ENCODE measurements around the gene WWOX.

The WWOX gene

GRCh38 chr16:78368121-78369102 lies 269.0 kb downstream of the WWOX start:
- DNase-seq: no peak

DNA sequence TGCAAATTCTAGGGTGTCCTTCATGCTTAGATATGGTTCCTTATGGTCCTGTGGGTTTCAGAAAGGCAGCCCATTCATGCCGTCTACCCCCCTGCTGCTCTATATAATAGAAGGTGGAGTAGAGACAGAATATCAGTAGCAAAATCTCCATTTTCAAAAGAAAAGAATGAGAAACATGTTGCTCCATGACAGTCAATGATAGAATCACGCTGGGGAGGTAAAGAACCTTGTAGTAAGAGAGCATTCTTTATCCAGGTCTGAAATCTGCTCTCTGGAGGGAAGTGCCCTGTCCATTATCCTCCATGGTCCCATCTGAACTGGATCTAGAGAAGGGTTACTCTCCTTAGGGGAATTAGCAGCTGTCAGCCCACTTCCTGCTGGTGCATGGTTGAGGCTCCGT lies 272.8 kb downstream of the WWOX start:
- no peak for DNase-seq

DNA sequence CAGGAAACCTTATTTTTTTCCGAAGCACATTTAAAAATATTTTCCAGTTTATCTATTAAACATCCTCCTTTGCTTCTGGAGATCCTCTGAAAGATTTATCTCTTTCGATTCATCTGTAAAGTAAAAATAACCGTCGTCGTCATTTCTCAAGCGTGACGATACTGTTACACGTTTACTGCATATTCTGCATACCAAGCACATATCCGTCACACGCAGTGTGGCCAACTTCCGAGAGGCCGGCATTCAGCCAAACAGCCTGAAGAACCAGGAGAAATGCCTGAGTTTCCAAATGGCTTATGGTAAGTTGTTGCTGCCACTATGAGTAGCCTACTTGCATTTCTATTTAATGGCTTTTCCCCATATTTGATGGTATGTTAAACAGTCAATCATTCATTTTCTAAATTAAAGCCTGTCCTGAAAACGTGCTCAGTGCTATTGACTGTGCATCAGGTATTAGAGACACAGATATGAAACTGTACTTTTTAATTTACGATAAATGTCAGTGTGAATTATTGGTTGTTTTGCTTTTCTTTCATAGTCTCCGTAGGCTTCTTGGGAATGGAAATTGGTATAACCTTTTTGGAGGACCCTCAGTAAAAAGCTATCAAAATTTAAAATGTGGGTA lies 275.7 kb downstream of the WWOX start:
- no peak for DNase-seq

- DNase-seq: no peak
These were observed 277.0 kb downstream of the WWOX start for GRCh38 chr16:78376452-78376851.

DNA sequence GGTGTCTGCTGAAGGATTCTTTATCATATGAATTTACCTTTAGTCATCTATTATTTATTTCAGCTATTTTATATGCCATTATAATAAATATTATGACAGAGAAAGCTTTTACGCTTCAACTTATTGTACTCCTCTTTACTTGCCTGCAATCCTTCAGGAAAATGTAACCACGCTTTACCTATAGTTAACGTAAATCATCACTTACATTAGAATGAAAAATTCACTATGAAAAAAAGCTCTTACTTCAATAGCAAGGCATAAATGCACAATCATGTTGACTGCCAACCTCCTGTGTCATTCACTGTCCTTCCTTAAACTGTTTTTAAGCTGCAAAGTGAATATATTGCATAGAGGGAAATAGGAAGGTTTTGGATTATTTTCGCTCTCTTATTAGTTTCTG lies 277.9 kb downstream of the WWOX start:
- DNase-seq: no peak

- DNase-seq: no peak
These were observed 281.6 kb downstream of the WWOX start for GRCh38 chr16:78381060-78381459.

GRCh38 chr16:78383118-78383517 lies 283.7 kb downstream of the WWOX start:
- no peak for DNase-seq

GRCh38 chr16:78385086-78385805 lies 285.8 kb downstream of the WWOX start:
- no peak for DNase-seq

GRCh38 chr16:78386557-78387324 lies 287.3 kb downstream of the WWOX start:
- DNase-seq: no peak

DNA sequence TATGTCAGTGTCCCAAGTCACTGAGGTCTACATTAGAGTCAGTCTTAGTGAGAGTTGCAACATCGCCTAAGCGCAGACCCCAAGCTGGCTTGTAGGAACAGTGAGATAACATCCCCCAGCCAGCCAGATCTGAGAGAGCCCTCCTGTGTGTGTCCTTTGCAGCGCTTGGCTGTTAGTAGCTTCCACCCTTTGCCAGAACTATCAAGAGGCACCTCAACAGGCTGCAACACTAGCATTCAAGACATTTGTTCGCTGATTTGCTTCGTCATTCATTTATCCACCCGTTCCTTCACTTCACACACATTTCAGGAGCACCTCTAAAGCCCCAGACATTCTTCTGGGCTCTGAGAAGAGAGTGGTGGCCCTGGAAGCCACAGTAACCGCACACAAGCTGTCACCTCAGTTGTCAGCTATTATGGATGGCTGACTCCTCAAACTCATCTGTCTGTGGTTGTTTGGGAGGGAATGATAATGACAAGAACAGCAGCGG lies 289.6 kb downstream of the WWOX start:
- no peak for DNase-seq

DNA sequence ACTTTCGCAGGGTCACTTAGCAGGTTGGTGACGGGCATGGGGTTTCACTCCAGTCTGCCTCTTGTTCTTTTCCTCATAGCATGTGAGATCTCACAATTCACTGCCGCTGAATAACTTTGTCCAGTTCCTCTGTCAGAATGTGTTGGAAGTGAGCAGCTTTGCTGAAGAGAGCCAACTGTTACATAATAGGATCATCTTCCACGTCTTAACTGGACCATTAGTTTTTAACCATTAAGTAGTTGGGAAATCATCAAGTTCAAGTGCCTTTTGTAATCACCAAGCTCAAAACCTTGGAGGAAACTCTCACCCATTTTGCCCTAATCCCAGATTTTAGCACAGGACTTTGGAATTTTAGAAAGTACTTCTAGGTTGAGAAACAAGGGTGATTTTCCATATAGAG lies 290.6 kb downstream of the WWOX start:
- DNase-seq: no peak

DNA sequence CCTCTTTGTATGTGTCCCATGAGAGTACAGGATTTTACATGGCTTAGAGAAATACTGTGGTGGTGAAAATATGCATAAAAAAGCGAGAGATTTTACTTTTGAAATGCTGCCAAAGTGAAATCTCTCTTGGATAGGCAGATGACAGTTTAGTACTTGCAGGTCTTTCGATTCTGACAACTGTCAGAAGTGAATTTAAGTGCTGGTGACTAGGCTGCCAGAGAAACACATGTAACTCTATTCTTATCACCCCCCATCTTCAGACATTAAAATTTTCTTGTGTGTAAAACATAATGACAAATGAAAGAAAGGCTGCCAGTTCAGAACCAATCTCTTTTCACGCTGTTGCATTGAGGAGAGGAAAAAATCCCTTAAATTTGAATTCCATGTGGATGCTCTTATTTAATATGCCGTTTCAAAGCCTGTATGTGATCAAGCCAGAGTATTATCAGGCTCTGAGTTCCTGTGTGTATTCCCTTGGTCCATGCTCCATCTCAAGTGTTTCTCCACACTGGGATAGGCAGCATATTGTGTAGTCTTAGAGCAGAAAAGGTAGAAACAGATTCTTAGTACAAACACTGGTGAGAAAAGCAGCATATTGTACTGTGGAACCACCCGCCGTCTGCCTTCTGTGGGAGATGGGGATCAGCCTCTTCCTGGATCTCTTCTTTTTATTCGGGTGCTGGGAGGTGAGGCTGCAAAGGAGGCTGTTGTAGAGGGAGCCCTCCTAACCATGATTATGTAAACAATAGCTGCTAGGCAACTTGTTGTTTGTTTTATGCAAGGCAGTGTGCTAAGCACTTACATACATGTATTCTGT lies 291.3 kb downstream of the WWOX start:
- no peak for DNase-seq

DNA sequence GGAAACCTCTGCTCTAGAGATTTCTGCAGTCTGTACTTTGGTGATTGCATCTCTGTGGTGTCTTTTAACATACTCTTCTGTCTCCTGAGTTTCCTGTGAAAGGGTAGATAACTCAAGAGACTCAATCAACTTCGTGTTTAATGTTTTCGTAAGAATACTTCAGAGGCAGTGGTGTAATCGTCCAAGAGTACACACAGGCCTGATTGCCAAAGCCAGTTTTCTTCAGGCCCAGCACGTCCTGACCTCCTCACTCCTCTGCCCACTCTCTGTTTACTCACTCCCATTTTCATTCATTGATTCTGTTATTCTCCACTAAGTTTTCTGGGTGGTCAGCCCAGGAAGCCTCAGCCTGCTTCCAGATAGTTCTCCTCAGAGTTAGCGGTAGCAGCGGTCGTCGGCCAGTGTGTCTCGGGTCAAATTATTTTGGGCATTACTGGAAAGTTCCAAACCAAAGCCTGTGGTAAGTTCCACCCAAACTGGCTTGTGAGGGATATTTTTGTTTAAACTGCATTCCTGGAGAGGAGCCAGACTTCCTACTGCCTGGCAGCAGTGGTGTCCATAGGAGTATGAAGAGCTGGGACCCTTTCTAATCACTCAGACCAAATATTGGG lies 293.2 kb downstream of the WWOX start:
- DNase-seq: no peak

GRCh38 chr16:78395035-78395434 lies 295.6 kb downstream of the WWOX start:
- no peak for DNase-seq

GRCh38 chr16:78396046-78396445 lies 296.6 kb downstream of the WWOX start:
- no peak for DNase-seq

GRCh38 chr16:78396673-78397072 lies 297.2 kb downstream of the WWOX start:
- no peak for DNase-seq

DNA sequence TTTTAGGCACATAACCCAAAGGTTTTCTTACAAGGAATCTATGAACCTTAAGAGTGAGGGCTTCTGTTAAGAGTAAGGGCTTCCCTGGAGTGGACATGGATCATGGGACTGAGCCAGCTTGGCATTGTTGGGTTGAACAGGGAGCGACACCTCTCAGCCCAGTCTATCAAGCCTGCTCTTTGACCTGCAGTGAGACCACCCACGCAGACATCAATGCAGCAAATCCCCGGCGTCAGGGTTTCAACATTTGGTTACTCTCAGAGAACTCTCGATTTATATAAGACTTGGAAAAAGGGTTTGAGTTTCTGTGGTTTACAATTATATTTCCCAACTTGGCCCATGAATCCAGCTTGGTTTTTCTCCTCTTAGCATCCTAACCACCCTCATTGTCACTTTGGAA lies 299.9 kb downstream of the WWOX start:
- DNase-seq: no peak

DNA sequence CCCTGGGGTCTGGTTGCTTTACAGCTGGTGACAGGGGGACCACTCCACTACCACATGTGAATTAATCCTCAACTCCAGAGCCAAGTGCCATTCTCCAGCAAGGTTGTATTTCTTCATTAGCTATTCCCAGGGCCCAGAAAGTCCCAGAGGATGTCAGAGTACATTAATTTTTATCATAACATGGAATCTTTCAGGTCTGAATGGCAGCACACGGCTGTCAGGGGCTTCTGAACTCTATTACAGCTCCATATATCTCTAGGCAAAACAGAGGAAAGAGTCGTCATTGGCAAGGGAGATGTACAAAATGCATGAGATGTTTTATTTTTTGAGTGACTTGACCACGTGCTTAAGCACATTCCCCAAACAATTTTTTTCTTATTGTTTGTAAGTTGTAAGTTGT lies 303.4 kb downstream of the WWOX start:
- DNase-seq: no peak

GRCh38 chr16:78405040-78405439 lies 305.6 kb downstream of the WWOX start:
- no peak for DNase-seq

GRCh38 chr16:78405833-78406232 lies 306.4 kb downstream of the WWOX start:
- no peak for DNase-seq

GRCh38 chr16:78407191-78407590 lies 307.7 kb downstream of the WWOX start:
- no peak for DNase-seq

Data from CD4-positive, alpha-beta T cell treated with Interleukin-10 for 1 hour (primary cell).